NCI-H748 (cell line): ENCODE measurements around the gene DNAI2.
A peak's percentile ranks its signal among the peaks of the same experiment; 100 is the strongest.
"Not testable (repeated sequence)": the region's sequence is repeated elsewhere in the genome, so short reads cannot be mapped to it uniquely, and the experiment has no call there.

Experiments used
- DNase-seq: peaks from one replicate; lab custom pipeline; 2025; ENCODE audit not compliant: unreplicated experiment; lab: John Stamatoyannopoulos, UW

Gene DNAI2

GRCh38 chr17:74274709-74275340 lies 791 bp downstream of the DNAI2 start:
- DNase-seq, result peak; percentile 37

- no peak for DNase-seq
Observed at GRCh38 chr17:74276051-74276476, 2.0 kb downstream of the DNAI2 start.

GRCh38 chr17:74276541-74277009 lies 2.5 kb downstream of the DNAI2 start:
- no peak for DNase-seq

GRCh38 chr17:74277935-74278334 lies 3.9 kb downstream of the DNAI2 start:
- DNase-seq, result no peak

GRCh38 chr17:74279617-74280016 lies 5.6 kb downstream of the DNAI2 start:
- not testable (repeated sequence) for DNase-seq

- DNase-seq, result no peak
Observed at GRCh38 chr17:74280093-74280513, 6.1 kb downstream of the DNAI2 start.

- no peak for DNase-seq
Observed at GRCh38 chr17:74281799-74282198, 7.8 kb downstream of the DNAI2 start.

GRCh38 chr17:74282274-74282586 lies 8.2 kb downstream of the DNAI2 start:
- not testable (repeated sequence) for DNase-seq

GRCh38 chr17:74282587-74283370 lies 8.7 kb downstream of the DNAI2 start:
- no peak for DNase-seq

GRCh38 chr17:74283371-74283673 lies 9.3 kb downstream of the DNAI2 start:
- DNase-seq, result no peak

- DNase-seq, result no peak
Observed at GRCh38 chr17:74287031-74287602, 13.1 kb downstream of the DNAI2 start.

GRCh38 chr17:74288785-74289184 lies 14.8 kb downstream of the DNAI2 start:
- no peak for DNase-seq

GRCh38 chr17:74289688-74290087 lies 15.7 kb downstream of the DNAI2 start:
- no peak for DNase-seq

- no peak for DNase-seq
Observed at GRCh38 chr17:74290340-74290739, 16.3 kb downstream of the DNAI2 start.

GRCh38 chr17:74292495-74292894 lies 18.5 kb downstream of the DNAI2 start:
- DNase-seq, result no peak

- DNase-seq, result no peak
Observed at GRCh38 chr17:74295625-74296547, 21.9 kb downstream of the DNAI2 start.

GRCh38 chr17:74296548-74296936 lies 22.5 kb downstream of the DNAI2 start:
- DNase-seq, result peak; percentile 21

GRCh38 chr17:74297941-74298340 lies 23.9 kb downstream of the DNAI2 start:
- no peak for DNase-seq

GRCh38 chr17:74298778-74299177 lies 24.7 kb downstream of the DNAI2 start:
- no peak for DNase-seq

GRCh38 chr17:74299226-74300009 lies 25.4 kb downstream of the DNAI2 start:
- DNase-seq, result no peak

GRCh38 chr17:74303305-74303704 lies 29.3 kb downstream of the DNAI2 start:
- DNase-seq, result no peak
